Endothelial cell of umbilical vein (primary cell): ENCODE results near the gene EVX1. TPM values are rescaled to one million over a fixed set of nuclear protein-coding genes. Genes with fewer than 3 reads are reported as not detected.
A peak's percentile ranks its signal among the peaks of the same experiment; 100 is the strongest.

ENCODE experiments used
- BruUV-seq: library from RNA; stranded (reverse); fragments of 400-500 nt; replicated peaks from 2 replicates; lab custom pipeline; 2021; lab: Mats Ljungman, UMichigan
- CTCF ChIA-PET: fragments of 300-600, 350-600 bp; sonication (Branson Sonifier 250); formaldehyde crosslinking; loops from one replicate; lab custom pipeline; 2021; ENCODE audit warnings: antibody characterized with exemption, inconsistent platforms; lab: Charles Lee
- POLR2A ChIA-PET: fragments of 300-600, 350-600 bp; sonication (Branson Sonifier 250); formaldehyde crosslinking; loops from one replicate; lab custom pipeline; 2021; ENCODE audit warnings: antibody characterized with exemption, inconsistent platforms; lab: Charles Lee
- DNase-seq: peaks from one replicate; pipeline ENCODE4 v3.0.0-alpha.2; 2011; ENCODE audit warnings: low read depth, low spot score
- FAIRE-seq: peaks from 2 replicates; lab custom pipeline; 2011; peaks lifted over from hg19 to GRCh38; lab: Jason Lieb, UNC
- H2AFZ ChIP-seq: 2 replicates; pipeline ENCODE4 v1.6.0; 2012; ENCODE audit warnings: low read depth, low read length, control low read depth, inconsistent platforms
- H3K27ac ChIP-seq: 2 replicates; pipeline ENCODE4 v1.5.1; 2011; ENCODE audit warnings: low read depth, mild to moderate bottlenecking, control low read depth, low read length, moderate library complexity; ENCODE audit not compliant: insufficient read depth
- H3K27me3 ChIP-seq, 2 experiments: 2 replicates each; pipeline versions ENCODE4 v1.6.0 to v1.6.1; 2011; ENCODE audit warnings: low read length in 2 of 2, mixed read lengths in 1 of 2; ENCODE audit not compliant: control insufficient read depth in 2 of 2, insufficient read depth in 2 of 2
- H3K36me3 ChIP-seq, 2 experiments: 2 replicates in 1 of 2; 3 replicates in 1 of 2; pipeline ENCODE4 v1.5.1; 2011; ENCODE audit warnings: low read length in 2 of 2, mild to moderate bottlenecking in 1 of 2, moderate library complexity in 1 of 2; ENCODE audit not compliant: control insufficient read depth in 2 of 2, insufficient read depth in 2 of 2; ENCODE audit errors: extremely low read depth in 1 of 2
- H3K4me1 ChIP-seq: 3 replicates; pipeline ENCODE4 v1.5.1; 2011; ENCODE audit warnings: mild to moderate bottlenecking, low read length; ENCODE audit not compliant: control insufficient read depth, insufficient read depth; ENCODE audit errors: extremely low read depth
- H3K4me2 ChIP-seq: 2 replicates; pipeline ENCODE4 v1.6.1; 2011; ENCODE audit warnings: low read length, control low read depth, mixed read lengths; ENCODE audit not compliant: insufficient read depth
- H3K4me3 ChIP-seq, 3 experiments: fragments of 200-600 bp in 1 of 3; sonication (generic), shearing (Covaris generic) in 1 of 3; replicated peaks in 1 of 3; 2 replicates each; pipeline ENCODE4 v1.5.1; 2011 to 2016; ENCODE audit warnings: control low read depth in 3 of 3, low read length in 3 of 3, mild to moderate bottlenecking in 2 of 3, inconsistent platforms in 1 of 3, low read depth in 1 of 3, moderate library complexity in 1 of 3; ENCODE audit not compliant: insufficient read depth in 1 of 3
- H3K79me2 ChIP-seq: 2 replicates; pipeline ENCODE4 v1.6.0; 2012; ENCODE audit warnings: low read length, inconsistent platforms; ENCODE audit not compliant: control insufficient read depth, insufficient read depth
- H3K9ac ChIP-seq: replicated peaks from 2 replicates; pipeline ENCODE3; 2011; ENCODE audit warnings: low read length, control low read depth; ENCODE audit not compliant: insufficient read depth; ENCODE audit errors: extremely low read depth
- H3K9me1 ChIP-seq: replicated peaks from 3 replicates; pipeline ENCODE4 v1.6.0; 2011; ENCODE audit warnings: mild to moderate bottlenecking, low read length; ENCODE audit not compliant: control insufficient read depth, insufficient read depth; ENCODE audit errors: extremely low read depth
- H3K9me3 ChIP-seq: replicated peaks from 2 replicates; pipeline ENCODE4 v1.5.1; 2012; ENCODE audit warnings: low read length, inconsistent platforms; ENCODE audit not compliant: control insufficient read depth, insufficient read depth
- H4K20me1 ChIP-seq: replicated peaks from 2 replicates; pipeline ENCODE3; 2011; ENCODE audit warnings: mild to moderate bottlenecking, low read length; ENCODE audit not compliant: control insufficient read depth, insufficient read depth; ENCODE audit errors: extremely low read depth
- EZH2 ChIP-seq: IDR thresholded peaks from 2 replicates; pipeline ENCODE4 v1.6.1; 2012; ENCODE audit warnings: borderline replicate concordance, low read depth, mild to moderate bottlenecking, moderate library complexity, low read length, inconsistent platforms; ENCODE audit not compliant: severe bottlenecking
- FOS ChIP-seq: IDR thresholded peaks from 2 replicates; pipeline ENCODE4 v1.6.1; 2011; ENCODE audit warnings: mild to moderate bottlenecking, low read length, moderate library complexity, borderline replicate concordance; ENCODE audit not compliant: insufficient read depth
- GATA2 ChIP-seq: IDR thresholded peaks from 2 replicates; pipeline ENCODE4 v1.7.0; 2011; ENCODE audit warnings: low read depth, mild to moderate bottlenecking, moderate library complexity, mixed read lengths, low read length; ENCODE audit not compliant: insufficient read length, insufficient read depth
- JUN ChIP-seq: IDR thresholded peaks from 2 replicates; pipeline ENCODE4 v1.6.1; 2011; ENCODE audit warnings: borderline replicate concordance, low read depth; ENCODE audit not compliant: insufficient read length, insufficient read depth
- MYC ChIP-seq: IDR thresholded peaks from one replicate; pipeline ENCODE4 v1.6.1; 2011; ENCODE audit warnings: mild to moderate bottlenecking, low read depth, low read length
- POLR2A ChIP-seq: IDR thresholded peaks from 2 replicates; pipeline ENCODE4 v1.6.1; 2012; ENCODE audit warnings: low read depth, mild to moderate bottlenecking, control low read depth, low read length
- POLR2AphosphoS5 ChIP-seq: IDR thresholded peaks from 2 replicates; pipeline ENCODE4 v1.6.1; 2012; ENCODE audit warnings: low read depth, mild to moderate bottlenecking, control low read depth, low read length, moderate library complexity; ENCODE audit not compliant: insufficient read depth
- dilution Hi-C: fragments of 300-500 bp; cut with MboI; formaldehyde crosslinking; loops from one replicate; pipeline ENCODE4 v1.15.0; 2019; ENCODE audit warnings: low sequenced_read_pairs; ENCODE audit not compliant: extremely low pct_ligation_motif_present
- intact Hi-C: fragments of 100-400 bp; cut with micrococcal nuclease; formaldehyde crosslinking; loops from one replicate; pipeline ENCODE4 v1.10.0; 2022
- polyA plus RNA-seq, 4 experiments: library from polyadenylated mRNA; depleted of rRNA in 3 of 4; stranded (reverse) in 3 of 4; unstranded in 1 of 4; fragments of >200 nt; gene quantifications; 2 replicates each; pipeline versions ENCODE4 v1.2.1 to v1.2.3, GENCODE V29; 2011 to 2012; ENCODE audit warnings: missing spikeins in 1 of 4
- total RNA-seq: library from RNA; stranded (reverse); gene quantifications from 2 replicates; pipeline ENCODE4 v1.2.3, GENCODE V29; 2021
- TF ChIP-seq, protein P1 (sequence below): IDR thresholded peaks from 2 replicates; pipeline ENCODE4 v1.6.1; 2011; ENCODE audit not compliant: insufficient read depth, insufficient read length
- TF ChIP-seq, protein P2 (sequence below), 2 donors: IDR thresholded peaks; 1 replicate in 1 of 2; 2 replicates in 1 of 2; pipeline ENCODE4 v1.5.1; 2011; ENCODE audit warnings: low read length in 2 of 2, mild to moderate bottlenecking in 2 of 2, moderate library complexity in 2 of 2, control low read depth in 1 of 2, inconsistent platforms in 1 of 2, low read depth in 1 of 2; ENCODE audit not compliant: insufficient read depth in 1 of 2; ENCODE audit errors: extremely low read depth in 1 of 2

Gene EVX1
- total and polyA plus RNA-seq, 2 donors (not counting 3 experiments of a cell fraction or from before 2014, with no cell fraction given): not detected

DNA sequence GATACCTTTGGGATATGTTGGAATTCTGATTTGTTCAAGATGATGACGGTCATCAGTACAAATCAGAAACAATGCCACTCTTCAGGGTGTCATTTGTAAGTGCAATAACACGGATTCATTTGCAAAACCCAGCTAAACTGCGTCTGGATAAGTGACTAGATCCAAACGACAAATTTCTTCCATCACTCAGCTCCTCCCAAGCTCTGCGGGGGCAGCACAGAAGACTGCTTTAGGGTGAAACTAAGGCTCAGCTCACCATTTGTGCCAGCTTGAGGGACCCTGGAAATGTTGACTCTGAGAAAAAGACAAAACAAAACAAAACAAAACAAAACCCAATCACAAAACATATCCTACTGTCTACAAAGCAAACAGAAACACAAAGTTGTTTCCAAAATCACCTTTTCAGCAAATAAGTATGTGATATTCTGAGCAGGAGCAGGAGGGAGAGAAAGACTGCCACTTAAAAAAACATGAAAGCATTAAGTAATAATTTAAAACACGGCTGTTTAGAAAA, 8.0 kb downstream of the EVX1 start:
- Histone ChIP-seq H3K4me1 (peaks cover 3% of the 10 kb centered on the region), H3K9me3 (no peaks in the 10 kb centered on the region), H2AFZ (no peak overlapping the region), H3K27ac (no peak overlapping the region), H3K36me3 (no peaks in the 10 kb centered on the region), H3K4me3 (no peak overlapping the region), H3K79me2 (no peaks in the 10 kb centered on the region), H3K27me3 (peaks cover 88 to 97% of the 10 kb centered on the region in 2 experiments), H3K9ac (no peak overlapping the region), H4K20me1 (no peaks in the 10 kb centered on the region), H3K9me1 (no peaks in the 10 kb centered on the region), H3K4me2 (no peak overlapping the region)
- dilution Hi-C loops: no loop called here
- DNase-seq: no peak
- no peak for TF ChIP-seq JUN
- intact Hi-C loops: no loop called here
- CTCF ChIA-PET: interaction anchor here (1.0 kb wide), 1 partner anchor 39 kb away, joined by 3 read pairs; no protein-coding TSS in a partner anchor
- POLR2A ChIA-PET: no interaction called here
- FAIRE-seq: no peak
- no TSS peak for BruUV-seq

DNA sequence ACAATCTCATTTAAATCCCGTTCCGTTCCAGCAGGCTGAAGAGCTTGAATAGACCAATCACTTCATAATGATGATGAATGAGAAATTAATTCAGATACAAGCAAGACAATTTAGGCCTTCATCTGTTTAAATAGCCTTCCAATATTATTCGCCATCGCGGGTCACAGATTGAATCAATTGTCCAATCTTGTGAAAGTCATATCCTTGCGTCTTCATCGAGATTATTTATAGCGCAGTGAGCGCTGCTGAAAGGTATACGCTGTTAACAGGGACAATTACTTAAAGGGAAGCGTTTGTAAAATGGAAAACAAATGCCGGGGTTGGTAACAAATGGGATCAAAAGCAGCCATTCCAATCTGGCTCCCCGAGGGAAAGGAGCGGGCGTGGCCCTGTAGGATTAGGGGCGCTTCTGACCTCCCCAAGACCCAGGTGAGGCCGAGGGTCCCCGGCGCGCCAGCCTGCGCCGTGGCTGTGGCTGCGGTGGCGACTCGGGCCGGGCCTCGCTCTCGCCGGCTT, 8.6 kb downstream of the EVX1 start:
- no peak overlapping the region for H3K4me3 ChIP-seq
- H3K36me3 ChIP-seq: no peaks in the 10 kb centered on the region
- H3K4me1 ChIP-seq: peaks cover 3% of the 10 kb centered on the region
- CTCF ChIA-PET: interaction anchor here (1.0 kb wide), 1 partner anchor 9 kb away, joined by 3 read pairs; the partner anchor contains the start of gene EVX1
- no peaks in the 10 kb centered on the region for H3K9me3 ChIP-seq
- H3K9me1 ChIP-seq: no peaks in the 10 kb centered on the region
- POLR2A ChIA-PET: no interaction called here
- H3K27me3 ChIP-seq: peaks cover 85 to 91% of the 10 kb centered on the region in 2 experiments
- FAIRE-seq (peak; percentile 67), DNase-seq (peak; percentile 29)
- intact Hi-C loops: no loop called here
- no TSS peak for BruUV-seq
- H3K9ac ChIP-seq: no peak overlapping the region
- peak overlapping the region; percentile 10 for H3K4me2 ChIP-seq
- H2AFZ ChIP-seq: no peak overlapping the region
- TF ChIP-seq EZH2 (no peak), FOS (no peak), MYC (no peak), JUN (no peak), POLR2A (no peak), POLR2AphosphoS5 (no peak), GATA2 (no peak)
- TF ChIP-seq, protein P1, sequence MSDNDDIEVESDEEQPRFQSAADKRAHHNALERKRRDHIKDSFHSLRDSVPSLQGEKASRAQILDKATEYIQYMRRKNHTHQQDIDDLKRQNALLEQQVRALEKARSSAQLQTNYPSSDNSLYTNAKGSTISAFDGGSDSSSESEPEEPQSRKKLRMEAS: no peak
- TF ChIP-seq, protein P2, sequence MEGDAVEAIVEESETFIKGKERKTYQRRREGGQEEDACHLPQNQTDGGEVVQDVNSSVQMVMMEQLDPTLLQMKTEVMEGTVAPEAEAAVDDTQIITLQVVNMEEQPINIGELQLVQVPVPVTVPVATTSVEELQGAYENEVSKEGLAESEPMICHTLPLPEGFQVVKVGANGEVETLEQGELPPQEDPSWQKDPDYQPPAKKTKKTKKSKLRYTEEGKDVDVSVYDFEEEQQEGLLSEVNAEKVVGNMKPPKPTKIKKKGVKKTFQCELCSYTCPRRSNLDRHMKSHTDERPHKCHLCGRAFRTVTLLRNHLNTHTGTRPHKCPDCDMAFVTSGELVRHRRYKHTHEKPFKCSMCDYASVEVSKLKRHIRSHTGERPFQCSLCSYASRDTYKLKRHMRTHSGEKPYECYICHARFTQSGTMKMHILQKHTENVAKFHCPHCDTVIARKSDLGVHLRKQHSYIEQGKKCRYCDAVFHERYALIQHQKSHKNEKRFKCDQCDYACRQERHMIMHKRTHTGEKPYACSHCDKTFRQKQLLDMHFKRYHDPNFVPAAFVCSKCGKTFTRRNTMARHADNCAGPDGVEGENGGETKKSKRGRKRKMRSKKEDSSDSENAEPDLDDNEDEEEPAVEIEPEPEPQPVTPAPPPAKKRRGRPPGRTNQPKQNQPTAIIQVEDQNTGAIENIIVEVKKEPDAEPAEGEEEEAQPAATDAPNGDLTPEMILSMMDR (IDR thresholded peaks at IDR 0.05; ENCODE audit: extremely low read depth in 1 of 2, insufficient read depth in 1 of 2, low read depth in 1 of 2, low read length in 2 of 2): no peak
- H3K27ac ChIP-seq: no peak overlapping the region
- dilution Hi-C loops: no loop called here
- H3K79me2 ChIP-seq: no peaks in the 10 kb centered on the region
- H4K20me1 ChIP-seq: no peaks in the 10 kb centered on the region
